Amygdala (tissue), 56 donors: Measurements from ENCODE around the gene LPAR1.
A peak's percentile ranks its signal among the peaks of the same experiment; 100 is the strongest.
"Not testable (repeated sequence)": the region's sequence is repeated elsewhere in the genome, so short reads cannot be mapped to it uniquely, and the experiment has no call there.

Experiments used
- DNase-seq, 56 donors: peaks; one replicate each; lab custom pipeline; 2025; lab: John Stamatoyannopoulos, UW

The LPAR1 gene

GRCh38 chr9:110890416-110890815 lies 147.9 kb downstream of the LPAR1 start:
- DNase-seq = no peak

GRCh38 chr9:110887276-110887675 lies 151.0 kb downstream of the LPAR1 start:
- DNase-seq = no peak

GRCh38 chr9:110886832-110887231 lies 151.4 kb downstream of the LPAR1 start:
- no peak for DNase-seq

- no peak for DNase-seq
Observed at GRCh38 chr9:110880189-110880588, 158.1 kb downstream of the LPAR1 start.

DNA sequence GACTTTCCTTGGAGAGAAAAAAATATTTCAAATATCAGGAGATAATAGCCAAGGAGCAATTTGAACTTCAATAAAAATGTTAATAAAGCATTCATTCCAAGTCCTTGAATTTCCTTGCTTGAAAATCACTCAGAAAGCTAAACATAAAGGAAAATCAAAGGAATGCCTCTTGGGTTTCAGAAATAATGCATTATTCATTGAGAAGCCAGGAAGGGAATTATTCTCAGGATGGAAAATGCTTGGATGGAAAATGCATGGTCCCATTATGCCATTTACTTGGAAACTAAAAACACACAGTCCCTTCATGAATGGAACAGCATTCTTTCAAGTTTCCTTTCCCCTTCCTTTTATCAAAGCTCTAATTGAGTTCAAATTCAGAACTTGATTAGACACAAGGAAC lies 160.9 kb downstream of the LPAR1 start:
- no peak for DNase-seq

GRCh38 chr9:110876929-110877328 lies 161.3 kb downstream of the LPAR1 start:
- peak in 1 of 56 donors; percentile 1 for DNase-seq

DNA sequence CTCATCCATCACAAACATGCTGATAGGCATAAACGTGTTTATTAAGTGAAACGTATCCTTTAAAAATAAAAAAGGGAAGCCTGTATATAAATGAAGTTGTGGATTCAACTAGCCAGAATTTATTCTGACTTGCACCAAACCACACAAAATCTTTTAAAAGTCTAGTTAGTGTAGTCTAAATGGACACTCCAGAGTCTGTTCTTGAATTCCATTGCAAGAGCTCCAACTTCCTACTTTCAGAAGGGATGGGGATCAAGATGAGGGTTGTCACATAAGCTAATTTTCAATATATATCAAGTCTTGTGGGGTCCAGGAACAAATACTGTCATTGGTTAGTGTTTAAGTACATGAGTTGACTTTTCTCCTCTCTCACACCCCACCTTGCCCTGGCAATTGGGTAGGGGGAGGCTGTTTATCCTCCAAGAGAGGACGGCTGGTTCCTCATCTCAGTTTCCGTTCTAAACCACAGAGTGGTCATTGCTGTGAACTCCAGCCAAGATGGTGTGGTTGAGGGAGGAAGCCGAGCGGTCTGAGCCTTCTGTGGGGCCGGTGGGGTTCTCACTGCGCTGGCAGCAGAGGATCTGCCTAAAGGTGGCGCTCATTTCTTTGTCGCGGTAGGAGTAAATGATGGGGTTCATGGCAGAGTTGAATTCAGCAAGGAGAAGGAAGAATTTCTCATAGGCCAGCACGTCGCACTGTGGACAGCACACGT lies 163.2 kb downstream of the LPAR1 start:
- DNase-seq = peak in 35 of 56 donors; percentile 1 to 68 (median 20)

GRCh38 chr9:110872920-110873319 lies 165.3 kb downstream of the LPAR1 start:
- DNase-seq = no peak

DNA sequence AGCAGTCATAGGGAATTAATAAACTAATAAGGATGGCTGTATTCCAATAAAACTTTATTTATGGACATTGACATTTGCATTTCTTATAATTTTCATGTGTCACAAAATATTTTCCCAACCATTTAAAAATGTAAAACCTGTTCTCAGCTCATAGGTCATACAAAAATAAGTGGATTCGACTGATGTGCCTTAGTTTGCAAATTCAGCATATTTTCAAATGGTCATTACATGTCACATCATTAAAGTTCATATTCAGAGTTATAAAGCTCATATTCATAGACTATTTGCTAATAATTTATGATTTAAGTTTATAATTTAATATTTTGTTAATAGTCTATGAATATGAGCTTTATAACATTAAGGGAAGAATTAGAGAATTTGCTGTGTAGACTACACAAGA lies 166.5 kb downstream of the LPAR1 start:
- no peak for DNase-seq

- no peak for DNase-seq
Observed at GRCh38 chr9:110869931-110870330, 168.3 kb downstream of the LPAR1 start.

GRCh38 chr9:110864011-110864410 lies 174.3 kb downstream of the LPAR1 start:
- no peak for DNase-seq

DNA sequence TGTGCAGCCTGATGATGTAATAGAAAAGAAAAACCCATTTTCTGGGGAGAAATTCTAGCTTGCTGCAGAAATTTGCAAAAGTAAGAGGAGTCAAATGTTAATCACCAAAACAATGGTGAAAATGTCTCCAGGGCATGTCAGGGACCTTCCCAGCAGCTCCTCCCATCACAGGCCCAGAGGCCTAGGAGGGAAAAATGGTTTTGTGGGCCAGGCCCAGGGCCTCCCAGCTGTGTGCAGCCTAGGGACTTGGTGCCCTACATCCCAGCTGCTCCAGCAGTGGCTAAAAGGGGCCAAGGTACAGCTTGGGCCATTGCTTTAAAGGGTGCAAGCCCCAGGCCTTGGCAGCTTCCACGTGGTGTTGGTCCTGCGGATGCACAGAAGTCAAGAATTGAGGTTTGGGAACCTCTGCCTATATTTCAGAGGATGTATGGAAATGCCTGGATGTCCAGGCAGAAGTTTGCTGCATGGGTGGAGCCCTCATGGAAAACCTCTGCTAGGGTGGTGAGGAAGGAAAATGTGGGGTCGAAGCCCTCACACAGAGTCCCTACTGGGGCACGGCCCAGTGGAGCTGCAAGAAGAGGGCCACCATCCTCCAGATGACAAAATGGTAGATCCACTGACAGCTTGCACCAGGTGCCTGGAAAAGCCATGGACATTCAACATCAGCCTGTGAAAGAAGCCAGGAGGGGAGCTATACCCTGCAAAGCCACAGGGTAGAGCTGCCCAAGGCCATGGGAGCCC lies 176.7 kb downstream of the LPAR1 start:
- DNase-seq = not testable (repeated sequence)

- DNase-seq = no peak
Observed at GRCh38 chr9:110856772-110857171, 181.5 kb downstream of the LPAR1 start.

DNA sequence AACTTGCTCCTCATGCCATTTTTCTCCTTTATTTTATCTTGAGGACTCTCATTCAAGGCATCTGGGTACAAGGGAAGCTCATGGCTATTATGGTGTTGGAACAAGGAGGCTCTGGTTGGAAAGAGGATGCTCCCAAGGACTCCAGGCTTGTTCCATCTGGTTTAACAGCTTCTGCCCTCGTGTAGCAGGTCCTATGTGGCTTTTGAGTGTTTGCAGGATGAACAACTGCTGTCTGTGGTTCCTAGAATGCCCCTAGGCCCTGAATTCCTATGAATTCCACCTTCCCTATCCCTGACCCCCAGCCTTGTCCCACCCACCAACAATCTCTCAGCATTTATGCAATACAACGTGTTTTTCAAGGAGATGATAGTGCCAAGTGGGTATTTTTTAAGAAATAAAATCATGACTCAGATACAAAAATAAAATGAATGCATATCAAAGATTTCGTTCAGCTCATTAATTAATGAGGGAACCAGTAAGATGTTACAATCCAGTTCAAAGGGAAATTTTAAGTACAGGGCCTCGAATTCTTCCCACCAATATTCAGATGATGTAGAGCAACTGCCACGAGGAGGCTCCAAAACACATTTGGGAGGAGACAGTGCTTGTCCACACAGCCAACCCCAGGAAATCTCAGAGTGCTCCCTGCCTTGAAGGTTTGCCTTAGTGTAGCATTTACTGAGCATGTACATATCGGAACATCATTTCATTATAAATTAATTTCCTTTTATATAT lies 187.7 kb downstream of the LPAR1 start:
- no peak for DNase-seq

DNA sequence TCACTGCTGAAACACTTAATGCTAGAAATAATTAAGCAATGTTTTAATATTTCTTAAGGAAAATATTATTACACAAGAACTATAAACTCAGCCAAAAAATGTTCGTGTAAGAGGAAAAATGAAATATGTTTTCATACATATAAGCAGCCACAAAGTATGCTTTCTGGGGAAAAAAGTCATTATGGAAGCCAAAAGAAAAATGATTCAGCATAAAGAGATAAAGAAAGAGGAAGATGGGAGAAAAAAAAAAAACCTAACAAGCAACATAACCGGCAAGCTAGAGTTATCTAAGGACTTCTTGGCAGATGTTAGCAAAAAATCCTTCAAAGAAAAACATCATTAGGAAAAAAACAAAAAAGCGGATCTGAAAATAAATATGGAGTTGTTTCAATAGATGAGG lies 190.6 kb downstream of the LPAR1 start:
- no peak for DNase-seq

GRCh38 chr9:110846215-110846614 lies 192.1 kb downstream of the LPAR1 start:
- DNase-seq = no peak

GRCh38 chr9:110844121-110844520 lies 194.1 kb downstream of the LPAR1 start:
- DNase-seq = no peak

DNA sequence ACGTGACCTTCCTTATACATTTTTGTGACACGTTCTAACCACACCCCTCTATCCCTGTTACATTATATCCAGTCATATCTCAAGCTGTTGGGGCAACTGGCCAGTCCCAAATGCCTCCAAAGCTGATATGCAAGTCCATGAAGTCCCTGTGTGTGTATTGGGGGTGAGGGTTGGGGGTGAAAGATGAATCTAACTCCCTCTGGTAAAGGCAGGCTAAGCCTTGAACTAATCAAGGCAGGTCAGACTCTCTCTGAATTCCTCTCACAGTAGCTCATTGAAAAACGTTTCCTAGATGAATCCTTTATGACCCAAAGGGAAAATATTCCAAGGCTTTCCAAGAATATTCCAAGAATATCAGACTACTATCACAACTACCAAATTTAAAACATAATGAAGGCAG lies 195.3 kb downstream of the LPAR1 start:
- DNase-seq = no peak

GRCh38 chr9:110842169-110842568 lies 196.1 kb downstream of the LPAR1 start:
- DNase-seq = no peak

- DNase-seq = no peak
Observed at GRCh38 chr9:110837401-110838005, 200.8 kb downstream of the LPAR1 start.

DNA sequence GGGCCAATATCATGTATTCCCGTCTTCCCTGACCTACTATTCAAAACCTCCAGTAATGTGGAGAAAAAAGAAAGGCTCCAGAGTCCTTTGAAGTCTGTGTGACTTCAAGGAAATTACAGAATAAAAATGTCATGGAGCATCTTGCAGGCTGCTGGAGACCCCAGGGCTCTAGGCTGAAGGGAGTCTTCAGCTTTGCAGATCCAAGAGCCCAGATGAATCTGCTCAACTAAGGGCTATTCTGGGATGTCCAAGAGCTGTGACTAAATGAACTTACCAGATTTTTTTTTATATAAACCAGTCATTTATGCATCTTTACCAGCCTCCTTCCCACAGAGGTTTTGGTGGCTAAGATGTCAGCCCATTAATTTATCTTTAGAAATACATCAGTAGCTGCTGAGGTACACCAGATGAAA lies 202.4 kb downstream of the LPAR1 start:
- no peak for DNase-seq
